ENCODE measurements around the gene DISC1. TPM values are rescaled to one million over a fixed set of nuclear protein-coding genes. Genes with fewer than 3 reads are reported as not detected.
"Not testable (repeated sequence)": the region's sequence is repeated elsewhere in the genome, so short reads cannot be mapped to it uniquely, and the experiment has no call there.

The DISC1 gene
- 10 to 100 TPM in 1 of 2 experiments, 1 to 10 TPM in 1; 4.4 to 14.4 TPM for total RNA-seq

GRCh38 chr1:231626535-231626950 is at the start of gene DISC1:
TSS of gene DISC1 (plus strand) at chr1:231626790. CDS start at chr1:231626868, 78 bp downstream.
- peak within 1 kb of the TSS; percentile 79 for H3K27ac Mint-ChIP-seq
- ATAC-seq = peak; percentile 86
- peak within 1 kb of the TSS; percentile 84 for H3K4me3 Mint-ChIP-seq
- H3K36me3 Mint-ChIP-seq = peaks cover 1% of the 10 kb centered on the region
- CTCF ChIA-PET = interaction anchor here (1.0 to 1.7 kb wide), 5 partner anchors 10 to 26 kb away, joined by 3 to 5 read pairs (median 3); no protein-coding TSS in a partner anchor
- DNase-seq = peak; percentile 84
- peaks cover 28% of the 10 kb centered on the region for H3K27me3 Mint-ChIP-seq
- no peaks in the 10 kb centered on the region for H3K9me3 Mint-ChIP-seq (ENCODE audit: low read depth)
- peaks cover 26% of the 10 kb centered on the region for H3K4me1 Mint-ChIP-seq

DNA sequence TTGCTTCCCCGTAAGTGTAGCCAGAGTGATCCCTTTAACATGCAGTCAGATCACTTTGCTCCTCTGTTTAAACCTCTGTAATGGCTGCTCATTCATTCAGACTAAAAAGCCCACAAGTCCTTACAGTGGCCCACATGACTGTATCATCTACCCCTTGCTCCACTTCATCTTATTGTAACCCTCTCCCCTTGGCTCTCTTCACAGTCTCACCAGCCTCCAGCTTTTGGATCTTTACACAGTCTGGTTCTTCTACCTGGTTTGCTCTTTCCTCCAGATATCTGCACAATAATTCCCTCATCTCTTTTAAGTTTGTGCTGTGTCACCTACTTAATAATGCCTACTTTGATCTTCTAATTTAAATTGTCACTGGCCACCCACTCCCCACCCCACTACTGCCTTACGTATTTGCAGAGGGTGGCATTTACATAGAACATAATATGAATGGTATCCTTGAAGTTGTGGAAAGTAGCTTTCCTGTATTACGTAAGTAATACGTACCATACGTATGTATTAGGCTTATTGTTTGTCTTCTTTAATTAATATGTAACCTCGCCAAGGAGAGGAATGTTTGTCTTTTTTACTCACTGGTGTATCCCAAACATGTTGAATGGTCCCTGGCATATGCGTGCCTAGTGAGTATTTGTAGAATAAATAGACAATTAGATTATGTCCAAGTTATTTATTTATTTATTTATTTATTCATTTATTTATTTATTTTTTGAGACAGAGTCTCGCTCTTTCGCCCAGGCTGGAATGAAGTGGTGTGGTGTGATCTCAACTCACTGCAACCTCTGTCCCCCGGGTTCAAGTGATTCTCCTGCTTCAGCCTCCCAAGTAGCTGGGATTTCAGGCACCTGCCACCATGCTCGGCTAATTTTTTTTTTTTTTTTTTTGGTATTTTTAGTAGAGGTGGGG is 49.5 kb upstream of the DISC1 start:
- H3K27ac Mint-ChIP-seq = no peak overlapping the region
- no peaks in the 10 kb centered on the region for H3K9me3 Mint-ChIP-seq (ENCODE audit: low read depth)
- no peak for DNase-seq
- no peaks in the 10 kb centered on the region for H3K36me3 Mint-ChIP-seq
- no peaks in the 10 kb centered on the region for H3K27me3 Mint-ChIP-seq
- CTCF ChIA-PET = interaction anchor here (1.5 kb wide), 1 partner anchor 214 kb away, joined by 4 read pairs; no protein-coding TSS in a partner anchor
- no peaks in the 10 kb centered on the region for H3K4me1 Mint-ChIP-seq
- ATAC-seq = no peak
- H3K4me3 Mint-ChIP-seq = no peak overlapping the region

DNA sequence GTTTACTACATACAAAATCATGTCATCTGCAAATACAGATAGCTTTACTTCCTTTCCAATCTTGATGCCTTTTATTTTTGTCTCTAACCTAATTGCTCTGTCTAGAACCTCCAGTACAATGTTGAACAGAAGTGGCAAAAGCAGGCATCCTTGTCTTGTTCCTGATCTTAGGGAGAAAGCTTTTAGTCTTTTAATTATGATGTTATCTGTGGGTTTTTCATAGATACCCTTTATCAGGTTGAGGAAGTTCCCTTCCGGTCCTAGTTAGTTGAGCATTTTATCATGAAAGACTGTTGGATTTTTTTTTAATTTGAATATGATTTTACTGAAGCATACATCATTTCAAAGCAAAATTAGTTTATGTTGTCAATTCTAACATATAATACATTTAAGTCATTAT is 45.7 kb upstream of the DISC1 start:
- H3K27ac Mint-ChIP-seq = no peak overlapping the region
- H3K9me3 Mint-ChIP-seq (ENCODE audit: low read depth) = no peaks in the 10 kb centered on the region
- no peak for DNase-seq
- CTCF ChIA-PET = no interaction called here
- no peak overlapping the region for H3K4me3 Mint-ChIP-seq
- no peak for ATAC-seq
- H3K4me1 Mint-ChIP-seq = no peaks in the 10 kb centered on the region
- H3K36me3 Mint-ChIP-seq = no peaks in the 10 kb centered on the region
- no peaks in the 10 kb centered on the region for H3K27me3 Mint-ChIP-seq

- Mint-ChIP-seq H3K9me3 (ENCODE audit: low read depth) (no peaks in the 10 kb centered on the region), H3K36me3 (no peaks in the 10 kb centered on the region), H3K4me3 (no peak overlapping the region), H3K27ac (no peak overlapping the region), H3K4me1 (no peaks in the 10 kb centered on the region), H3K27me3 (no peaks in the 10 kb centered on the region)
- DNase-seq = no peak
- ATAC-seq = no peak
- CTCF ChIA-PET = interaction anchor here (0.9 kb wide), 1 partner anchor 22 kb away, joined by 3 read pairs; no protein-coding TSS in a partner anchor
Measured at GRCh38 chr1:231581859-231582258, 44.7 kb upstream of the DISC1 start.

- ATAC-seq (no peak), DNase-seq (no peak)
- no peaks in the 10 kb centered on the region for H3K4me1 Mint-ChIP-seq
- H3K27ac Mint-ChIP-seq = no peak overlapping the region
- H3K27me3 Mint-ChIP-seq = no peaks in the 10 kb centered on the region
- no peak overlapping the region for H3K4me3 Mint-ChIP-seq
- no peaks in the 10 kb centered on the region for H3K9me3 Mint-ChIP-seq (ENCODE audit: low read depth)
- CTCF ChIA-PET = no interaction called here
- H3K36me3 Mint-ChIP-seq = no peaks in the 10 kb centered on the region
Measured at GRCh38 chr1:231583376-231583775, 43.2 kb upstream of the DISC1 start.

GRCh38 chr1:231584117-231584516 is 42.5 kb upstream of the DISC1 start:
- H3K27me3 Mint-ChIP-seq = no peaks in the 10 kb centered on the region
- CTCF ChIA-PET = interaction anchor here (1.0 to 1.1 kb wide), 2 partner anchors 229 to 246 kb away, joined by 3 to 6 read pairs; partner anchors contain the start of gene SPRTN
- H3K4me1 Mint-ChIP-seq = no peaks in the 10 kb centered on the region
- DNase-seq (no peak), ATAC-seq (no peak)
- no peak overlapping the region for H3K4me3 Mint-ChIP-seq
- no peaks in the 10 kb centered on the region for H3K9me3 Mint-ChIP-seq (ENCODE audit: low read depth)
- H3K27ac Mint-ChIP-seq = no peak overlapping the region
- no peaks in the 10 kb centered on the region for H3K36me3 Mint-ChIP-seq

DNA sequence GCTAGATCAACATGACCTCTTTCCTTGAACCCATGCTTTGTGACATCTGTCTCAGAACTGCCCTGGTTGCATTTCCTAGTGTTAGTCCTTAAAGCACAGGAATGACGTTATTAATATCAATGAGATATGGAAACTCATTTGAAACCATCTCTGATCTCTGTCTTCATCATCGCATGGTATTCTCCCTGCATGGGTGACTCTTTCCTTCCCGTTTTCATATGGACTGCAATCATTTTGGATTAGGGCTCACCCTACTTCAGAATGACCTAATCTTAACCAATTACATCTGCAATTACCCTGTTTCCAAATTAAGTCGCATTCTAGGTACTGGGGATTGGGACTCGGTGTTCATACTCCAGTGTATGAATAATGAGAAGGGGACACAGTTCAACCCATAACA is 41.7 kb upstream of the DISC1 start:
- no peaks in the 10 kb centered on the region for H3K36me3 Mint-ChIP-seq
- no peaks in the 10 kb centered on the region for H3K9me3 Mint-ChIP-seq (ENCODE audit: low read depth)
- H3K27me3 Mint-ChIP-seq = no peaks in the 10 kb centered on the region
- no peak overlapping the region for H3K27ac Mint-ChIP-seq
- no peak overlapping the region for H3K4me3 Mint-ChIP-seq
- ATAC-seq (no peak), DNase-seq (no peak)
- CTCF ChIA-PET = interaction anchor here (0.8 to 1.1 kb wide), 3 partner anchors 196 to 247 kb away, joined by 3 to 6 read pairs (median 3); partner anchors contain the start of gene SPRTN
- no peaks in the 10 kb centered on the region for H3K4me1 Mint-ChIP-seq

- CTCF ChIA-PET = interaction anchor here (0.5 to 2.4 kb wide), 13 partner anchors 10 to 274 kb away, joined by 3 to 10 read pairs (median 5); partner anchors contain the start of gene EXOC8
- DNase-seq = peak; percentile 55
- no peak overlapping the region for H3K27ac Mint-ChIP-seq
- ATAC-seq = peak; percentile 80
- no peak overlapping the region for H3K4me3 Mint-ChIP-seq
- peaks cover 7% of the 10 kb centered on the region for H3K4me1 Mint-ChIP-seq
- H3K36me3 Mint-ChIP-seq = no peaks in the 10 kb centered on the region
- no peaks in the 10 kb centered on the region for H3K27me3 Mint-ChIP-seq
- H3K9me3 Mint-ChIP-seq (ENCODE audit: low read depth) = no peaks in the 10 kb centered on the region
Measured at GRCh38 chr1:231590453-231591198, 36.0 kb upstream of the DISC1 start.

GRCh38 chr1:231591466-231591865 is 35.1 kb upstream of the DISC1 start:
- H3K4me1 Mint-ChIP-seq = peaks cover 10% of the 10 kb centered on the region
- CTCF ChIA-PET = interaction anchor here (1.1 to 2.4 kb wide), 5 partner anchors 9 to 256 kb away, joined by 3 to 10 read pairs (median 10); no protein-coding TSS in a partner anchor
- ATAC-seq = no peak

DNA sequence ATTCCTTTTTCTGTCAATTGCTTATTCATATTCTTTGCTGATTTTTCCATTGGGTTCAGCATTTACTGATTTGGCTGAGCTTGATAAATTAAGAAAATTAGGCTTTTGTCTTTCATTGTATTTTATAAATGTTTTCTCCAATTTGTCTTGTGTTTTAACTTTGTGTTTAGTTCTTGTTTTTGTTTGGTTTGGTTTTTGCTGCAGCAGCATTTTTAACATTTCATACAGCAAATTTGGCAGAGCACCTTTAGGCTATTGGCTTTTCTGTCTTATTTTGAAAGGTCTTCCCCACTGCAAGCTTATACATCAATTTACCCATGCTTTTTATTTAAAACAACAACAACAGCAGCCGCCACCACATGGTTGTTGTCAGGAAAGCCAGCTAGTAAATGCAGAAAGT is 33.8 kb upstream of the DISC1 start:
- H3K4me1 Mint-ChIP-seq = peaks cover 10% of the 10 kb centered on the region
- ATAC-seq = no peak
- no peak overlapping the region for H3K4me3 Mint-ChIP-seq
- no peaks in the 10 kb centered on the region for H3K9me3 Mint-ChIP-seq (ENCODE audit: low read depth)
- CTCF ChIA-PET = interaction anchor here (0.9 to 1.0 kb wide), 2 partner anchors 230 to 235 kb away, joined by 3 to 4 read pairs; no protein-coding TSS in a partner anchor
- H3K27ac Mint-ChIP-seq = no peak overlapping the region
- no peaks in the 10 kb centered on the region for H3K27me3 Mint-ChIP-seq
- H3K36me3 Mint-ChIP-seq = no peaks in the 10 kb centered on the region
- DNase-seq = no peak

More at GRCh38 chr1:231591466-231591865, 35.1 kb upstream of the DISC1 start:
- Mint-ChIP-seq H3K36me3 (no peaks in the 10 kb centered on the region), H3K27me3 (no peaks in the 10 kb centered on the region), H3K27ac (no peak overlapping the region), H3K9me3 (ENCODE audit: low read depth) (no peaks in the 10 kb centered on the region), H3K4me3 (no peak overlapping the region)
- DNase-seq = no peak

DNA sequence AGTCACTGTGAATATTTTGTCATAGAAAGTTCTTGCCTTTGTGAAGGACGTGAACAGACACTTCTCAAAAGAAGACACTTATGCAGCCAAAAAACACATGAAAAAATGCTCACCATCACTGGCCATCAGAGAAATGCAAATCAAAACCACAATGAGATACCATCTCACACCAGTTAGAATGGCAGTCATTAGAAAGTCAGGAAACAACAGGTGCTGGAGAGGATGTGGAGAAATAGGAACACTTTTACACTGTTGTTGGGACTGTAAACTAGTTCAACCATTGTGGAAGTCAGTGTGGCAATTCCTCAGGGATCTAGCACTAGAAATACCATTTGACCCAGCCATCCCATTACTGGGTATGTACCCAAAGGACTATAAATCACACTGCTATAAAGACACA is 33.3 kb upstream of the DISC1 start:
- H3K27ac Mint-ChIP-seq; H3K4me3 Mint-ChIP-seq; H3K27me3 Mint-ChIP-seq; H3K4me1 Mint-ChIP-seq; DNase-seq; ATAC-seq; H3K36me3 Mint-ChIP-seq; H3K9me3 Mint-ChIP-seq (ENCODE audit: low read depth): not testable (repeated sequence)
- CTCF ChIA-PET = interaction anchor here (0.9 to 1.0 kb wide), 2 partner anchors 231 to 236 kb away, joined by 3 to 4 read pairs; no protein-coding TSS in a partner anchor

DNA sequence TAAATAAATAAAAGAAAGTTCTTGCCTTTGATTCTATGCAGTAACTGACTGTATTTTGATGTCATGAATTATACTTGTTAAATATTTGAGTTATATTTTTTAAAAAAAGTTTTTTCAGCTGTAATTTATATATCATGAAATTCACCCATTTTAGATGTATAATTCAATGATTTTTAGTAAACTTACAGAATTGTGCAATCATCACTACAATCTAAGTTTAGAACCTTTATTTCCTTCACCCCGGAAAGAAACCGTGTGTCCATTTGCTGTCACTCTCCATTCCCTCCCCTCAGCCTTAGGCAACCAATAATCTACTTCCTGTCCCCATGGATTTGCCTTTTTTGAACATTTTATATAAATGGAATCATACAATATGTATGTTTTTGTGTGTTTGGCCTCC is 32.5 kb upstream of the DISC1 start:
- Mint-ChIP-seq H3K4me3 (no peak overlapping the region), H3K9me3 (ENCODE audit: low read depth) (no peaks in the 10 kb centered on the region), H3K27ac (no peak overlapping the region), H3K27me3 (no peaks in the 10 kb centered on the region), H3K36me3 (no peaks in the 10 kb centered on the region), H3K4me1 (peaks cover 10% of the 10 kb centered on the region)
- ATAC-seq (no peak), DNase-seq (no peak)
- CTCF ChIA-PET = no interaction called here

DNA sequence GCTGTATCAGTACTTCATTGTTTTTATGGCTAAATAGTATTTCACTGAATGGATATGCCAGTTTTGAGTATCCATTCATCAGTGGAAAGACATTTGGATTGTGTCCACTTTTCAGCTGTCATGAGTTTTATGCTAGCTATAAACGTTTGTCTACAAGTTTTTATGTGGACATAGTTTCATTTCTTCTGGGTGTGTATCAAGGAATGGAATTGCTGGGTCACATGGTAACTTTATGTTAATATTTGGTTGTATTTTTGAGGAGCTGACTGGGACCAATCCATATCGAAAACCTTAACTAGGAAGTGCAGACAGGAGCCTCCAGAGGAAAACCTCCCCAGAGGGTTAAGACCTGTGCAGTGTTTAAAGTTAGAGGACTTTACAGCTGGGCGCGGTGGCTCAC is 31.8 kb upstream of the DISC1 start:
- Mint-ChIP-seq H3K36me3 (no peaks in the 10 kb centered on the region), H3K9me3 (ENCODE audit: low read depth) (no peaks in the 10 kb centered on the region), H3K27me3 (no peaks in the 10 kb centered on the region), H3K4me1 (peaks cover 10% of the 10 kb centered on the region), H3K4me3 (no peak overlapping the region), H3K27ac (no peak overlapping the region)
- DNase-seq (no peak), ATAC-seq (no peak)
- CTCF ChIA-PET = no interaction called here
